ENCODE results near the gene BHLHE23.

BHLHE23 gene

GRCh38 chr20:62971950-62972844 is 34.6 kb downstream of the BHLHE23 start:
- DNase-seq (ENCODE audit: low read depth): peak; percentile 74

DNA sequence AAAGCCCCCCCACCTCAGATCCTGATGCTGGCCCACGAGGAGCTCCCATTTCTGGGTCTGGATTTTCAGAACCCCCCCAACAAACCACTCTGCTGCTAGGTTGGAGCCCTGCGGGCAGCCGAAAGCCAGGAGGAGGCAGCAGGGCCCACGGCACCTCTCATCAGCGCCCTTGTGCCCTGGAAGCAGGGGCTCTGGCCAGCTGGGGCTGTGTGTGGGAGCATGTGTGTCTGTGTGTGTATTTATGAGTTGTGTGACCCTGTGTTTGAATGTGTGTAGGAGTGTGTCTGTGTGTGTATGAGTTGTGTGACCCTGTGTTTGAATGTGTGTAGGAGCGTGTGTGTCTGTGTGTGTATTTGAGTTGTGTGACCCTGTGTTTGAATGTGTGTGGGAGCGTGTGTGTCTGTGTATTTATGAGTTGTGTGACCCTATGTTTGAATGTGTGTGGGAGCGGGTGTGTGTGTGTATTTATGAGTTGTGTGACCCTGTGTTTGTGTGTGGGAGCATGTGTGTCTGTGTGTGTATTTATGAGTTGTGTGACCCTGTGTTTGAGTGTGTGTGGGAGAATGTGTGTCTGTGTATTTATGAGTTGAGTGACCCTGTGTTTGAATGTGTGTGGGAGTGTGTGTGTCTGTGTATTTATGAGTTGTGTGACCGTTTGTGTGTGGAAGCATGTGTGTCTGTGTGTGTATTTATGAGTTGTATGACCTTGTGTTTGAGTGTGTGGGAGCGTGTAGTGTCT is 35.4 kb downstream of the BHLHE23 start:
- DNase-seq (ENCODE audit: low read depth): no peak

GRCh38 chr20:62970307-62971210 is 36.2 kb downstream of the BHLHE23 start:
- DNase-seq (ENCODE audit: low read depth): no peak

- no peak for DNase-seq (ENCODE audit: low read depth)
Observed at GRCh38 chr20:62969939-62970306, 36.8 kb downstream of the BHLHE23 start.

- DNase-seq (ENCODE audit: low read depth): no peak
Observed at GRCh38 chr20:62969179-62969760, 37.5 kb downstream of the BHLHE23 start.

GRCh38 chr20:62968378-62969178 is 38.2 kb downstream of the BHLHE23 start:
- no peak for DNase-seq (ENCODE audit: low read depth)

- no peak for DNase-seq (ENCODE audit: low read depth)
Observed at GRCh38 chr20:62967628-62968351, 39.0 kb downstream of the BHLHE23 start.

- DNase-seq (ENCODE audit: low read depth): no peak
Observed at GRCh38 chr20:62967149-62967501, 39.6 kb downstream of the BHLHE23 start.

DNA sequence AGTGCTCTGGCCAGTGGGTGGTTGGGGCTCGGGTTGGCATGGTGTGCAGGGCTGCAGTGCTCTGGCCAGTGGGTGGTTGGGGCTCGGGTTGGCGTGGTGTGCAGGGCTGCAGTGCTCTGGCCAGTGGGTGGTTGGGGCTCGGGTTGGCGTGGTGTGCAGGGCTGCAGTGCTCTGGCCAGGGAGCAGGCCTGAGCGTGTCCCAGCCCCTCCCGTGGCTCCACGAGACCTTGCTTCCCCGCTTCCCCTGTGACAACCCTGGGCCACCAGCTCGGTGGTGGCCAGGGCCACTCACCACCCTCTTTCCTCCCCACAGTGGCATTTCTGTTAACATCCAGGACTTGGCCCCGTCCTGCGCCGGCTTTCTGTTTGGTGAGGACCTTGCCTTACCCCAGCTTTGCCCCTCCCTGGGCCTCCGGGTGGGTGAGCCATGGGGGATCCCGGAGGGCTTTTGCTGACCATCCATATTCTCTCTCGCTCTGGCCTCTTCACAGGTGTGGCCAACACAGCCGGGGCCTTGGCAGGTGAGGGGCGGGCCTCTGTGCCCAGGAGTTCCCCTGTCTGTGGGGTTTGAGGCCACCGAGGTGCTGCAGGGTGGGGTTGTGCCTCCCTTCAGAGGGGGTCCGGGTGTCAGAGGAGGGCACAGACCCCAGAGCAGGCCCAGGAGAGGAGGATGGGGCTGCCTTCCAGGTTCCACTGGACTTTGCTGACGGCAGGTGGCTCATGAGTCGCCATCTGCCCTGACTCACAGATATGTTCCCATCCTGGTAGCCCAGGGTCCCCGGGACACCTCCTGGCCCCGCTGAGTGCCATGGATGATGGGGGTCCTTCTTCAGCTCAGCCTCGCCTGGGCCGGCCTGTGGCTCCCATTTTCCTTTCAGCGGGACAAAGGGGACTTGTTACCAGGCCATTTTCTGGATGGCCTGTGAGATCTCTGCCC is 40.3 kb downstream of the BHLHE23 start:
- DNase-seq (ENCODE audit: low read depth): no peak

- DNase-seq (ENCODE audit: low read depth): no peak
Observed at GRCh38 chr20:62965363-62965771, 41.4 kb downstream of the BHLHE23 start.

DNA sequence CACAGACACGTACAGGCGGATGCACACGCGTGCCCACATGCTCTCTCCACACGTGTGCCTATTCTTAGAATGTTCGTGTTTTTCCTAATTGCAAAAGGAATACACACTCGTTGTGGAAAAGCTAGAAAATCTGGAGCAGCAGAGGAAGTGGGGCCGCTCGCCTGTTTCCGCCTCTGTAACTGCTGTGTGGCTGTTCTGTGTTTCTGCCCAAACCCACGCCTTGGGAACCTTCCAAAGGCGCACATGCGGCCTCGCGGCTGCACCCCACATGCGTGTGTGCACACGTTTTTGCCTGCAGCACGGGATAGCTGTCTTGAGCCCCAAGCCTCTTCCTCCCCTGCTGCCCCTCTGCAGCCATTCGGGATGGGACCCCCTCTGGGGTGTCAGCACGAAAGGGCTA is 42.1 kb downstream of the BHLHE23 start:
- no peak for DNase-seq (ENCODE audit: low read depth)

GRCh38 chr20:62963614-62964397 is 43.0 kb downstream of the BHLHE23 start:
- DNase-seq (ENCODE audit: low read depth): no peak

- DNase-seq (ENCODE audit: low read depth): no peak
Observed at GRCh38 chr20:62962891-62963613, 43.7 kb downstream of the BHLHE23 start.

DNA sequence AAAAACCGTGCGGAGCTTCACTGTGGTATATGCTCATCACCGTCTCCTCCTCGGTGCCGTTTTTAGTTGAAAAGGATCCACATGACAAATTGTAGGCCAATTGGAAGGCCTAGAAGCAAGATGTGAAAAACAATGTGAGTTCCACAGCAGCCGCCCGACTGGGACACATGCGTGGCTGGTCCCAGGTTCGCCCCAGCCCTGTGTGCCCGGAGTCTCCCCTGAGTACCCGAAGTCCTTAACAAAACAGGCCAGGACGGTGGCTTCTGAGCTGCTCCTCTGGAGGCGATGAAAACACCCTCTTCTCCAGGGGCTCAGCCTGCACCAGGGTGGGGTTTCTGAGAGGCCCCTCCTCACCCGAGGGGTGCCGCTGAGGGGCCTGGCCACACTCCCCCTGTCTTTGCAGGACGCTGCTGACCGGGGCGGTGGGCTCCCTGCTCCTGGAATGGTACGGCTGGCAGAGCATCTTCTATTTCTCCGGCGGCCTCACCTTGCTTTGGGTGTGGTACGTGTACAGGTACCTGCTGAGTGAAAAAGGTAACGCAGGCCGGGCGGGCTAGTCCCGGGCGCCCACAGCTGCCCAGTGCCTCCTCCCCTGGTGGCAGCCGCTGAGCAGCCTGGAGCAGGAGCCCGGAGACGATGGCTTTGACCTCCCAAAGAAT is 44.4 kb downstream of the BHLHE23 start:
- no peak for DNase-seq (ENCODE audit: low read depth)

GRCh38 chr20:62961799-62962198 is 45.0 kb downstream of the BHLHE23 start:
- DNase-seq (ENCODE audit: low read depth): no peak

- DNase-seq (ENCODE audit: low read depth): no peak
Observed at GRCh38 chr20:62961310-62961783, 45.4 kb downstream of the BHLHE23 start.

Measured in stimulated activated CD4-positive, alpha-beta T cell treated with anti-CD3 and anti-CD28 coated beads, Interleukin-2, amount 100 ng/mL, for 4 hours (primary cell).